HG03521 (cell line): ENCODE measurements around the gene FBXL3.
"Not testable (repeated sequence)": the region's sequence is repeated elsewhere in the genome, so short reads cannot be mapped to it uniquely, and the experiment has no call there.

Source experiments
- ATAC-seq: cut with Tn5 transposase; IDR thresholded peaks from one replicate; pipeline ENCODE4 v1.9.1; 2021; ENCODE audit warnings: mild to moderate bottlenecking, moderate library complexity; ENCODE audit not compliant: unreplicated experiment

FBXL3 gene

GRCh38 chr13:77028202-77028601 is 1.2 kb upstream of the FBXL3 start:
- no peak for ATAC-seq

- ATAC-seq: peak; percentile 51
These were observed 601 bp downstream of the FBXL3 start for GRCh38 chr13:77026255-77026860.

GRCh38 chr13:77022341-77022740 is 4.6 kb downstream of the FBXL3 start:
- ATAC-seq: no peak

GRCh38 chr13:77019756-77020155 is 7.2 kb downstream of the FBXL3 start:
- ATAC-seq: no peak

- ATAC-seq: no peak
These were observed 9.9 kb downstream of the FBXL3 start for GRCh38 chr13:77016888-77017623.

- no peak for ATAC-seq
These were observed 10.6 kb downstream of the FBXL3 start for GRCh38 chr13:77016251-77016812.

- no peak for ATAC-seq
These were observed 11.9 kb downstream of the FBXL3 start for GRCh38 chr13:77014906-77015685.

- no peak for ATAC-seq
These were observed 13.0 kb downstream of the FBXL3 start for GRCh38 chr13:77013853-77014542.

- not testable (repeated sequence) for ATAC-seq
These were observed 17.2 kb downstream of the FBXL3 start for GRCh38 chr13:77009719-77010118.

- no peak for ATAC-seq
These were observed 17.9 kb downstream of the FBXL3 start for GRCh38 chr13:77009011-77009410.

- peak; percentile 60 for ATAC-seq
These were observed 18.6 kb downstream of the FBXL3 start for GRCh38 chr13:77008337-77008736.

GRCh38 chr13:77002590-77003190 is 24.3 kb downstream of the FBXL3 start:
- ATAC-seq: no peak

- no peak for ATAC-seq
These were observed 24.9 kb downstream of the FBXL3 start for GRCh38 chr13:77001963-77002587.

GRCh38 chr13:77001540-77001939 is 25.4 kb downstream of the FBXL3 start:
- no peak for ATAC-seq

- no peak for ATAC-seq
These were observed 26.5 kb downstream of the FBXL3 start for GRCh38 chr13:77000475-77000874.

GRCh38 chr13:76994281-76994680 is 32.7 kb downstream of the FBXL3 start:
- ATAC-seq: no peak

- no peak for ATAC-seq
These were observed 33.5 kb downstream of the FBXL3 start for GRCh38 chr13:76993473-76993872.

- no peak for ATAC-seq
These were observed 33.9 kb downstream of the FBXL3 start for GRCh38 chr13:76993021-76993420.

- no peak for ATAC-seq
These were observed 34.4 kb downstream of the FBXL3 start for GRCh38 chr13:76992548-76993001.
